ENCODE results near the gene LRIG3.
"Not testable (repeated sequence)": the region's sequence is repeated elsewhere in the genome, so short reads cannot be mapped to it uniquely, and the experiment has no call there.

LRIG3 gene, protein sequence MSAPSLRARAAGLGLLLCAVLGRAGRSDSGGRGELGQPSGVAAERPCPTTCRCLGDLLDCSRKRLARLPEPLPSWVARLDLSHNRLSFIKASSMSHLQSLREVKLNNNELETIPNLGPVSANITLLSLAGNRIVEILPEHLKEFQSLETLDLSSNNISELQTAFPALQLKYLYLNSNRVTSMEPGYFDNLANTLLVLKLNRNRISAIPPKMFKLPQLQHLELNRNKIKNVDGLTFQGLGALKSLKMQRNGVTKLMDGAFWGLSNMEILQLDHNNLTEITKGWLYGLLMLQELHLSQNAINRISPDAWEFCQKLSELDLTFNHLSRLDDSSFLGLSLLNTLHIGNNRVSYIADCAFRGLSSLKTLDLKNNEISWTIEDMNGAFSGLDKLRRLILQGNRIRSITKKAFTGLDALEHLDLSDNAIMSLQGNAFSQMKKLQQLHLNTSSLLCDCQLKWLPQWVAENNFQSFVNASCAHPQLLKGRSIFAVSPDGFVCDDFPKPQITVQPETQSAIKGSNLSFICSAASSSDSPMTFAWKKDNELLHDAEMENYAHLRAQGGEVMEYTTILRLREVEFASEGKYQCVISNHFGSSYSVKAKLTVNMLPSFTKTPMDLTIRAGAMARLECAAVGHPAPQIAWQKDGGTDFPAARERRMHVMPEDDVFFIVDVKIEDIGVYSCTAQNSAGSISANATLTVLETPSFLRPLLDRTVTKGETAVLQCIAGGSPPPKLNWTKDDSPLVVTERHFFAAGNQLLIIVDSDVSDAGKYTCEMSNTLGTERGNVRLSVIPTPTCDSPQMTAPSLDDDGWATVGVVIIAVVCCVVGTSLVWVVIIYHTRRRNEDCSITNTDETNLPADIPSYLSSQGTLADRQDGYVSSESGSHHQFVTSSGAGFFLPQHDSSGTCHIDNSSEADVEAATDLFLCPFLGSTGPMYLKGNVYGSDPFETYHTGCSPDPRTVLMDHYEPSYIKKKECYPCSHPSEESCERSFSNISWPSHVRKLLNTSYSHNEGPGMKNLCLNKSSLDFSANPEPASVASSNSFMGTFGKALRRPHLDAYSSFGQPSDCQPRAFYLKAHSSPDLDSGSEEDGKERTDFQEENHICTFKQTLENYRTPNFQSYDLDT
- 0 to 0.13 reads per million in 2 donors for total RNA-seq

- DNase-seq, result no peak
Observed at GRCh38 chr12:58920102-58920960, at the start of gene LRIG3. LRIG3 (minus strand) TSS chr12:58920504; CDS start chr12:58920235, 269 bp downstream.

DNA sequence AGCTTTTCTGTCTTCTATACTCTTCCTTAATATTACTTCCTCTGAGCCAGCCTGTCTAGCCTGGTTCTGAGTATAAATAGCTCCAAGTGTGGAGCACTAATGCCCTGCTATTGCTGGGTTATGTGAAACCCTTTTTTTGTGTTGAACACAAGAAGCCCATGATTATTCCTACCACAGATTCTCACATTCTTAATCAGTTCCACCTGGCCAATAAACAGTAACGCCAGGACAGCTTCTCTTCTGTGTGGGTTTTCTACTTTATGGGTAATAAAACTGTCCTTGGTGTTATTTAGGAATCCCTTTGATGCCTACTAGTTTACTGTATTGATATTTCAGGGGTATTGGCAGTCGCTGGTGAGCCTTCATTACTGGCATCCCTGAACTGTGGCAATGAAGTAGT, 48.9 kb upstream of the LRIG3 start:
- no peak for DNase-seq

DNA sequence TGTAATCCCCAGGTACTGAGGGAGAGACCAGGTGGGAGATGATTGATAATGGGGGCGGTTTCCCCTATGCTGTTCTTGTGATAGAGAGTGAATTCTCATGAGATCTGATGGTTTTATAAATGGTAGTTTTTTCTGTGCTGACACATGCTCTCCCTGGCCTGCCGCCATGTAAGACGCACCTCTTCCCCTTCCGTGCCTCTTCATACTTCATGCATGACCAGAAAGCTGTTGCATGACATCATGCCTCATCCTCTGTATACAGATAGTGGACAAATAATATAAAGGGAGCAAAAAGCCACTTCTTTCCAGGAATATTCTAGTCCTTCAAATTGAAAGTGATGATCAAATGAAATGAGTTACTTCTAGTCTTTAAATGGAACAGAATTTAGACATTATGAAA, 47.3 kb upstream of the LRIG3 start:
- no peak for DNase-seq

DNA sequence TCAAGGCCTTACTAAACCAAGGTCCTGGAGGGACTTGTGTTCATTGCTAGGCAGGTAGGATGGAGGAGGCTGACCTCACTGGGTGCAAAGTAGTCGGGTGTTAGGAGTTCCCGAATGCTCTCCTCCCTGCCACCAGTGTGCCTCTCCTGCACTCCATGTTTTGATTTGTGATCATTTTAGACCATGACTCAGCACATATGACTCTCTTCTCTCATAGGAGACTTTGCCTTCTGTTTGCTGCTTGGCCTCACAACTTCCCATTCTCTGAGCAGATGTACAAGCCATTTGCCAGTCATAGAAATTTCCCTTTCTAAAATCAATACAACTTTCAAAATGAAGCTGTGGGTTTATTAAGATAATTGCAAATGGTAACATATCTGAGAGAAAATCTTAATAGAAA, 46.6 kb upstream of the LRIG3 start:
- DNase-seq, result no peak

DNA sequence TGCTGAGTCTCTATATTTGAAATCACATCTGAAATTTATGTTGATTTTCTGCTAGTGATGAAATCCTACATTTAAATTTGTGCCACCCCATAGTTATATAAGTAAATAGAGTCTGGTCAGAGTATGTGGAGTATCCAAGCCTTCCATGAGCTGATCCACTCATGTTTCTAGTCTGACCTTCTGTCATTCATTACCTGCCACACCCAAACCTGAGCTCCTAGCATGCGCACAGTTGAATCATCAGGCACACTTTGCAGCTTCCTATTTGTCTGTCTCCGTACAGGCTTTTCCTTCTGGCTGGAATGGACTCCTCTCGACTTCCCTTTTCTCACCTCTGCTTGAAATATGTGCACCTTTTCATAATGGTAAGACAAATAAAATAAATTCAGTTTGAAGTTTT, 45.3 kb upstream of the LRIG3 start:
- no peak for DNase-seq

DNA sequence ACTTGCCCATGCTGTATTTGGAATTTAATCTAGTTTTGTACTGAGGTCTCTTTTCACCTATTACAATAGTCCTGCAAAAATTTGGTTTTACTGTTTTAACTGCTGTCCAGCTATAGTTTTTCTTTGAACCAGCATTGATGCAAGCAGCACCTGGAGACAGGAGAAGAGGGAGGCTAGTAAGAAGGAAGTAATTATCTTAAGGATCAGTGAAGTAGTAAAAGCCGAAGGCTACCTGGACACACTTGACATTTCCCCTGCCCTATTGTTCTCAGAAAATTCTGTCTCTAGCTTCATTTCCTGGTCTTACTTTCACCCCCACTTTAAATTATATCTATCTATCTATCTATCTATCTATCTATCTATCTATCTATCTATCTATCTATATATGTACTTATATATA, 43.5 kb upstream of the LRIG3 start:
- no peak for DNase-seq

GRCh38 chr12:58961906-58962305, 41.6 kb upstream of the LRIG3 start:
- DNase-seq, result no peak

GRCh38 chr12:58961166-58961565, 40.9 kb upstream of the LRIG3 start:
- no peak for DNase-seq

DNA sequence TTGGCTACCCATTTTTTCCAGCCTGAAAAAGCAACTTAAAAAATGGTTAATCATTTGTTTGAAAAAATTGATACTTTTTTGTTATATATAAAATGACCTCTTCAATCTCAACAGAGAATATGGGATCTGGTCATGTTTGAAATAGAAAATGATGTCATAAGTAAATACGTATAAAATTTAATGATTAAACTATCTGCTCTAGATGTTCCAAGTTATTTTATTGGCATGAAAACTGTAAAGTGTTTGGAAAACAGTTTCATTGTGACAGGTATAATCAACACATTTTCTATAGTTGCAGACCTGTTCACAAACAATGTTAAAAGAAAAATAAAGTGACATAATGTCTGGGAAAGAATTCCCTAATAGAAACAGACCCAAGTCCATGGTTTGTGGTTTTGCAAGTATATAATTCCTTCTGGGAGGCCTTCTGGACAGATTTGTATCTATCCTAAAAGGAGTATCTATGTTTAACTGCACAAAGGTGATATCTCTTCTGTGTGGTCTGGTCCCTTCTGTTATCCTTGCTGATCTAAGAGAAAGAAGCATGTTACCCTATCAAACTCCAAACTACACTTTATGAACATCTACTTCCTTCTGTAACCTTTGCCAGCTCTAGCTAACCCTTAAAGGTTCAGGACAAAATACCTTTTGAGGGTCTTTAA, 39.5 kb upstream of the LRIG3 start:
- no peak for DNase-seq

GRCh38 chr12:58957298-58957697, 37.0 kb upstream of the LRIG3 start:
- DNase-seq, result no peak

GRCh38 chr12:58955849-58956248, 35.5 kb upstream of the LRIG3 start:
- no peak for DNase-seq

DNA sequence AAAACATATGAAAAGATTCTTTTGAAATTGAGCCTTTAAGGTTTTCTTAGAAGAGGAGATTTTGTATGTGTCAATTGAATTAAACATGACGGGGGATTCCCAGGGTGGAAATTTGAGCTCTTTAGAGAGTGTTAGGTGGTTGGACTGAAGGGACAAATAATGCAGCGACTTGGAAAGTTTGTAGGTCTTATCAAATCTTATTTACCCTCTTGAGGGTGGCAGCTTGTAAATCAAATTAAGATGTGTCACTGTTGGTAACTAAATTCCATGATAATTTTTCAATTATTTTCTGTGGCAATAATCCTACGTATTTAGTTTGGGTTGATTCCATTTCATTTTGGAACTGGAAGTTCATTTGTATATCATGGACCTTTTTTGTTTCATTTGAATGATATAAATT, 33.7 kb upstream of the LRIG3 start:
- DNase-seq, result no peak

- DNase-seq, result no peak
Observed at GRCh38 chr12:58950739-58951100, 30.4 kb upstream of the LRIG3 start.

GRCh38 chr12:58949954-58950738, 29.8 kb upstream of the LRIG3 start:
- DNase-seq, result not testable (repeated sequence)

DNA sequence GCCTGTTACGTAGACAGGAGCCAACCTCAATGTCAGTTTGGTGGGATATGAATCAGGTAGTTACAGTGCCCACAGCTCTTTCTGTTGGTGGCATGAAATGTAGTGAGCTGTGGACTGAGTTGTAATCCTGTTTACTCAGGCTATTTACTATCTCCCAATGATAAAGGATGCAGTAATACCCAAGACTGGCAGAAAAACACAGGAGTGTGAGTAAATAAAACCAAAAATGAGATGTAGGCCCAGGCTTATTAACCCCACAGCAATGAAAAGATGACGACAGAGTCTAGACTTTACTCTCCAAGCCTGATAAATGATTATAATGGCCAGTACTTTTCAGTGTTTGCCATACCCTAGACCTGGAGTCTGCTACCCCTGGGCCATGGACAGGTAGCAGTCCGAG, 22.8 kb upstream of the LRIG3 start:
- no peak for DNase-seq

DNA sequence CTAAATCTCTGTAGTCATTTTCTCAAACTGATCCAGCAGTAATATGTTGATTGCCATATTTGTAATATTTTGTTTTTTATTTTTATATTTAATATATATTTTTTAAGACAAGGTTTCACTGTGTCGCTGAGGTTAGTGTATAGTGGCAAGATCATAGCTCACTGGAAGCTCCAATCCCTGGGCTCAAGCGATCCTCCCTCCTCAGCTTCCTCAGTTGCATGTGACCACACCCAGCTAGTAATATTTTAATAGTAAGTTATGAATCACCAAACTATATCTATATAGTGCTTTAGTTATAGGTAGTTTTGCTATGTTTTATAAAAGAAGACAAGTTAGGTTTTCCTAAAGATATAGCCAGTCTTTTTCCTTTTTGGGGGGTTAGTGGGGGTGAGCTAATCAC, 22.0 kb upstream of the LRIG3 start:
- DNase-seq, result no peak

- DNase-seq, result no peak
Observed at GRCh38 chr12:58939399-58940100, 19.2 kb upstream of the LRIG3 start.

GRCh38 chr12:58938440-58938839, 18.1 kb upstream of the LRIG3 start:
- DNase-seq, result no peak

GRCh38 chr12:58934528-58934927, 14.2 kb upstream of the LRIG3 start:
- DNase-seq, result no peak
